ENCODE data around the gene TNFAIP8L1.

GRCh38 chr19:4606921-4607678 lies 32.2 kb upstream of the TNFAIP8L1 start:
- TF ChIP-seq CTCF (optimal IDR thresholded peaks at IDR 0.05 in 1 of 3, IDR thresholded peaks at IDR 0.05 in 1 of 3, conservative IDR thresholded peaks at IDR 0.05 in 1 of 3; ENCODE audit: extremely low read depth in 1 of 3, insufficient read depth in 2 of 3, low read length in 3 of 3) = peak in 1 of 3 experiments; percentile 9
- no peak for TF ChIP-seq EZH2 (IDR thresholded peaks at IDR 0.05; ENCODE audit: low read length)

Measured in keratinocyte (primary cell).